Skin of body (tissue), 2 donors: ENCODE results near the gene SEC31B. TPM values are rescaled to one million over a fixed set of nuclear protein-coding genes. Genes with fewer than 3 reads are reported as not detected.
A peak's percentile ranks its signal among the peaks of the same experiment; 100 is the strongest.

Experiments used
- DNase-seq: peaks from one replicate; lab custom pipeline; 2025; lab: John Stamatoyannopoulos, UW
- total RNA-seq: library from RNA; depleted of rRNA; stranded (reverse); fragments of >200 nt; gene quantifications from one replicate; pipeline ENCODE4 v1.2.3, GENCODE V29; 2014

Gene SEC31B
- total RNA-seq, 1 donor from 2014 or later = 5.8 TPM

- DNase-seq = peak; percentile 55
Measured at GRCh38 chr10:100529475-100530298, 10.0 kb upstream of the SEC31B start, which contains the start of gene NDUFB8. Gene NDUFB8, minus strand, starts transcription at chr10:100529871. Its CDS starts 20 bp downstream, at chr10:100529851.

DNA sequence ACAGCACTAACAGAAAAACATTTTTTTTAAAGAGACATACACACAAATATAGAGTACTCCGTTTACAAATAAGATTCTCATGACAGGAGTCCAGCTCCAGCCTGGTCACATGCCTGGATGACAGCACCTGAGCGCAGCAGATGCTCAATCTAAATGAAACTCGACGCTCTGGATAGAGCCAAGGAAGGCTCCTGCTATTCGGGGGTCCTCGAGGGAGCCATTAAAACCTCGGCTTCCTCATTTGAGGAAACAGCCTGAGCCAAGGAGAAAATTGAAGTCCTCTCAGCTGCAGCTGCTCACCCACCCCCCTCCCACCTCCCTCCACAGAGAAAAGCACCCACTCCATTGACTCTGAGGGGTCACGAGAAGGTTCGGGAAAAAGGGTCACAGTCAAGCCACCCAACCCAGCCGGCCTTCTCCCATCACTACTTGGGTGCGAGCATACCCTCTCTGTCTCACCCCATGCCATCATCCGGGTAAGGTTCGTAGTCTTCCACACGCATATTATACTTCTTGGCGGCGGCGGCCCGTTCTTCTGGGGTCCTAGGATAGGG is 9.3 kb upstream of the SEC31B start:
- DNase-seq = no peak

GRCh38 chr10:100528123-100528886 is 8.6 kb upstream of the SEC31B start:
- no peak for DNase-seq

- DNase-seq = no peak
Measured at GRCh38 chr10:100524638-100525037, 5.0 kb upstream of the SEC31B start.

- DNase-seq = no peak
Measured at GRCh38 chr10:100524206-100524605, 4.5 kb upstream of the SEC31B start.

DNA sequence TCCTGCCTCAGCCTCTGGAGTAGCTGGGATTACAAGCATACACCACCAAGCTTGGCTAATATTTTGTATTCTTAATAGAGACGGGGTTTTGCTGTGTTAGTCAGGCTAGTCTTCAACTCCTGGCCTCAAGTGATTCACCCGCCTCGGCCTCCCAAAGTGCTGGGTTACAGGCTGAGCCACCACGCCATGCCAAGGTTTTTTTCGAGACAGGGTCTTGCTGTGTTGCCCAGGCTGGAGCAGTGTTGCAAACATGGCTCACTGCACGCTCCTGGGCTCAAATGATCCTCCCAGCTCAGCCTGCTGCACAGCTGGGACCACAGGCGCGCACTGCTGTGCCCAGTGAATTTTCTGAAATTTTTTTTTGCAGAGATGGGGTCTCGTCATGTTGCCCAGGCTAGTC is 3.3 kb upstream of the SEC31B start:
- DNase-seq = no peak

GRCh38 chr10:100522107-100522801 is 2.6 kb upstream of the SEC31B start:
- DNase-seq = no peak

- no peak for DNase-seq
Measured at GRCh38 chr10:100520811-100521210, 1.1 kb upstream of the SEC31B start.

GRCh38 chr10:100518761-100519241 is 860 bp downstream of the SEC31B start:
- DNase-seq = peak; percentile 22

DNA sequence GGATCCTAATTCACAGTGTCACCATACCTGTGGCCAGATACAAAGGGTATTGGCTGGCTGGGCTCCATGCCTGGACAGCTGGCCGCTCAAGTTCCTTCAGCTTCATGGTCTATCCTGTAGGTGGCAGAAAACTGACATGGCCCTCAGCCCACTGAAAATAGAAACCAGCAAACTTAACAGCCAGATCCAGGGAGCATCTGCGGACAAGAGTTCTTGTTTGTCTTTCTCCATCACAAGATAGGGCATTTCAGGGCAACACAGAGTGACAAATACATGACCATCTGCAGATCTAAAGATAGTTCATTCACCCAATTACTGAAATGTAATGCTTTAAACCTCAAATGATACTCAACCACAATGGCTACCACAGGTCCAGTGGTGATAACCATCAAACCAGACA is 2.8 kb downstream of the SEC31B start:
- no peak for DNase-seq

DNA sequence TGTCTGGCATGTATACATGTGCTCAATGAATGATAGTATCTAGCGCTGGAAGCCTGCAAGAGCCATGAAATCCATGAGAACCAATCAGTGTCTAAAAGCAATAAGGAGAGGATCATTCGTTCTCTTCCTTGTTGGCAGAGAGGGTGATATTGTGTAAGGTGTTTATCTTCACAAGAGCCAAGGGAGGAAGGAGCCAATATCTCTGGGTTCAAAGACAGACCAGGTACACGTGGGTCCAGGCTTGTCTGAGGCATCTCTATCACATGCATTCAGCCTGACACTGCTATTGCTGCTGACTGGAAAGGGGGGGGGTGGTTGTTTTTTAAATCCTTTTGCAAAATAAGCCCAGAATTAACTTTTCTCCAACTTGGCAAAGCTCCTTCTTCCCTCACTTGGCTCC is 4.0 kb downstream of the SEC31B start:
- DNase-seq = no peak

- DNase-seq = no peak
Measured at GRCh38 chr10:100510533-100511308, 8.9 kb downstream of the SEC31B start.

DNA sequence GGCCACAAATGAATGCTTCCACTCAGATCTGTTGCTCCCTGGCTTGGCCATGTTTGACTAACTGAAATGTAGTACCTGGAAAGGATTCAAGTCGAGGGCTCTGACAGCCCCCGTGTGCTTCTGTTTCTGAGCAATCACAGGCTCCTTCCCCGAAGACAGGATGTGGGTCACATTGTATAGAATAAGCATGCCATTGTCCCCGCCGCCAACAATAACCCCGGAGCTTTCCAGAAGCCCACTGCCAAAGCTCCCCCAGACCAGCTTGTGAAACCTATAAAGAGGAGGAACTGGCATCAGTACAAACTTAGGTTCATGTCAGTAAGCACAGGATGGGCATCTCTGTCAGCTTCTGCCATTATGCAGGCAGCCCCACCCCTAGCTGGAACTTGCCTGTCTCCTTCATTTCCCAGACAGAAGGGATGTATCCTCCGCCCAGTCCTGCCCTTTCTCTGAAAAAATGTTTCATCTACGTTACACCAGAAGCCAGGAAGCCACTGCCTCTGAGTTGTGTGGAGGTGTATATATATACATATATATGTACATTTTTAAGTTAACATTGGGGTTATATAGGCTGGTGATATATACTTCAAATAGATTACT is 10.3 kb downstream of the SEC31B start:
- DNase-seq = no peak

DNA sequence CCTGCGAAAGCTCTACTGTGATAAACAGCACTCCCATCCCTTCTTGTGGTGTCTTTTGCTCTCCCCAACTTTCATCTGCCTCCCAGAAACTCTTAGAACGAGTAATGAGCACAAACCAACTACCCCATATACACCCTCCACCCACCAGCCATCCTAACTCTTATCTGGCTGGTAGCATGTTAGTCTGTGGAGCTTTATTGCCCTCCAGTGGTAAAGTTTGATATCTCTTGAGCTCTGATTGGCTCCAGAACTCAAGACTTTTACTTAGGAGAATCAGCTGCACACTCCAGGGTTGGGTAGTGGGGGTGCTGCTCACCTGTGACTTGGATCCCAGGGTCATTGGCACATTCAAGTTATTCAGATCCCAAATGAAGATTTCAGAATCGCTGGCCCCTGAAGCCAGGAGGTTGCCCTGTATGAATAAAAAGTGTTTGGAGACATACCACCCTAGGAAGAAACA is 10.9 kb downstream of the SEC31B start:
- peak; percentile 15 for DNase-seq

GRCh38 chr10:100508266-100508665 is 11.4 kb downstream of the SEC31B start:
- no peak for DNase-seq

DNA sequence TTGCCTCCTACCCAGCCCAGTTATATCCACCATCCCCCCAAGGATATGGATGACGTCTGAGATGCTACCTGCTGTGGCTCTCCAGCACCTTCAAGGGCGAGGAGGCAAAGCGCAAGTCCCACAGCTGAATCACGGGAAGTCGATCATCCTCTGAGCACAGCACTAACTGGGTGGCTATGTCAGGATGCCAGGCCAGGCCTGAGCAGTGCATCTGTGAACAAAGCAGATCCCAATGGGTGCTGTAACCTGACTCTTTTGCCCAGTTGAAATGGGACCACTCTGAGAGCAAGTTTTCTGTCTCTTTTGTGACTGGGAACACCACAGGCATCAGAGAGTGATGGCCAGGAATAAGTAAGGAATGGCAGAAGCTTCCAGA is 12.3 kb downstream of the SEC31B start:
- no peak for DNase-seq

GRCh38 chr10:100506596-100507356 is 12.9 kb downstream of the SEC31B start:
- no peak for DNase-seq

GRCh38 chr10:100505164-100505563 is 14.5 kb downstream of the SEC31B start:
- no peak for DNase-seq

- DNase-seq = no peak
Measured at GRCh38 chr10:100504096-100504495, 15.6 kb downstream of the SEC31B start.
